Neural cell (in vitro differentiated cells): ENCODE results near the gene ACO2. TPM values are rescaled to one million over a fixed set of nuclear protein-coding genes. Genes with fewer than 3 reads are reported as not detected.

Experiments
- H2AFZ ChIP-seq: fragments of 200-600, 300-800 bp; sonication (generic), shearing (Covaris generic); 2 replicates; pipeline ENCODE4 v1.6.0; 2014; ENCODE audit warnings: low read depth, mild to moderate bottlenecking, antibody characterized with exemption, low read length, moderate library complexity
- H3F3A ChIP-seq: fragments of 200-600 bp; shearing (Covaris generic); 2 replicates; pipeline ENCODE4 v1.6.1; 2016; ENCODE audit warnings: mild to moderate bottlenecking, moderate library complexity, mixed read lengths, antibody characterized with exemption, low read length; ENCODE audit not compliant: insufficient read depth, poor library complexity, severe bottlenecking
- H3K27ac ChIP-seq: fragments of 200-600, 300-800 bp; sonication (generic), shearing (Covaris generic); 2 replicates; pipeline ENCODE4 v1.5.1; 2014; ENCODE audit warnings: mild to moderate bottlenecking, low read length, moderate library complexity
- H3K27me3 ChIP-seq: fragments of 300-800, 200-600 bp; sonication (generic), shearing (Covaris generic); 2 replicates; pipeline ENCODE4 v1.6.0; 2014; ENCODE audit warnings: mild to moderate bottlenecking, low read depth, low read length, moderate library complexity; ENCODE audit not compliant: insufficient read depth
- H3K36me3 ChIP-seq: fragments of 300-800, 200-600 bp; sonication (generic), shearing (Covaris generic); 2 replicates; pipeline ENCODE4 v1.5.1; 2014; ENCODE audit warnings: mild to moderate bottlenecking, antibody characterized with exemption, low read length, moderate library complexity; ENCODE audit not compliant: insufficient read depth
- H3K4me2 ChIP-seq: fragments of 300-800, 200-600 bp; sonication (generic), shearing (Covaris generic); 2 replicates; pipeline ENCODE4 v1.6.0; 2014; ENCODE audit warnings: mild to moderate bottlenecking, low read length
- H3K4me3 ChIP-seq: fragments of 300-800, 200-600 bp; sonication (generic), shearing (Covaris generic); 2 replicates; pipeline ENCODE4 v1.5.1; 2014; ENCODE audit warnings: mild to moderate bottlenecking, low read length, moderate library complexity
- H3K79me2 ChIP-seq: fragments of 200-600 bp; shearing (Covaris generic); replicated peaks from 2 replicates; pipeline ENCODE4 v1.6.0; 2014; ENCODE audit warnings: mild to moderate bottlenecking, low read length, moderate library complexity; ENCODE audit not compliant: insufficient read depth
- H3K9ac ChIP-seq: fragments of 300-800, 200-600 bp; sonication (generic), shearing (Covaris generic); 2 replicates; pipeline ENCODE4 v1.6.1; 2016; ENCODE audit warnings: mild to moderate bottlenecking, low read length, mixed read lengths
- H3K9me2 ChIP-seq: fragments of 200-600 bp; shearing (Covaris generic); 2 replicates; pipeline ENCODE4 v1.6.1; 2016; ENCODE audit warnings: mild to moderate bottlenecking, low read length, mixed read lengths; ENCODE audit not compliant: insufficient read depth
- H3K9me3 ChIP-seq: fragments of 200-600, 300-800 bp; sonication (generic), shearing (Covaris generic); 2 replicates; pipeline ENCODE4 v1.6.1; 2016; ENCODE audit warnings: mild to moderate bottlenecking, mixed run types, low read length, moderate library complexity, mixed read lengths
- H4K20me1 ChIP-seq: fragments of 200-600 bp; shearing (Covaris generic); 2 replicates; pipeline ENCODE4 v1.6.1; 2016; ENCODE audit warnings: mild to moderate bottlenecking, mixed run types; ENCODE audit not compliant: insufficient read depth
- EP300 ChIP-seq: fragments of 450-650 bp; conservative IDR thresholded peaks from 2 replicates; pipeline ENCODE4 v1.6.1; 2014; ENCODE audit warnings: antibody characterized with exemption, mild to moderate bottlenecking, moderate library complexity; ENCODE audit not compliant: poor library complexity, severe bottlenecking
- EZH2 ChIP-seq: fragments of 200-600, 300-800 bp; shearing (Covaris generic), sonication (generic); IDR thresholded peaks from 2 replicates; pipeline ENCODE4 v1.6.1; 2014; ENCODE audit warnings: antibody characterized with exemption, low read length, borderline replicate concordance, mild to moderate bottlenecking; ENCODE audit not compliant: insufficient read depth, poor library complexity, severe bottlenecking
- MXI1 ChIP-seq: fragments of 450-650 bp; conservative IDR thresholded peaks from 2 replicates; pipeline ENCODE4 v1.6.1; 2014; ENCODE audit warnings: antibody characterized with exemption, mild to moderate bottlenecking; ENCODE audit not compliant: poor library complexity, severe bottlenecking
- POLR2AphosphoS5 ChIP-seq: IDR thresholded peaks from 2 replicates; pipeline ENCODE4 v1.6.1; 2012
- RAD21 ChIP-seq: fragments of 450-650 bp; conservative IDR thresholded peaks from 2 replicates; pipeline ENCODE4 v1.6.1; 2014; ENCODE audit warnings: antibody characterized with exemption, mild to moderate bottlenecking, moderate library complexity
- SMC3 ChIP-seq: fragments of 450-650 bp; conservative IDR thresholded peaks from 2 replicates; pipeline ENCODE4 v1.6.1; 2014; ENCODE audit warnings: antibody characterized with exemption, mild to moderate bottlenecking, moderate library complexity; ENCODE audit not compliant: poor library complexity
- TAF1 ChIP-seq: IDR thresholded peaks from 2 replicates; pipeline ENCODE4 v1.6.1; 2012; ENCODE audit warnings: low read depth
- polyA plus RNA-seq: library from polyadenylated mRNA; depleted of rRNA; stranded (reverse); fragments of >200 nt; gene quantifications from 2 replicates; pipeline ENCODE4 v1.2.3, GENCODE V29; 2014
- TF ChIP-seq, protein P1 (sequence below): IDR thresholded peaks from 2 replicates; pipeline ENCODE4 v1.6.1; 2012; ENCODE audit warnings: borderline replicate concordance
- TF ChIP-seq, protein P2 (sequence below): fragments of 450-650 bp; IDR thresholded peaks from 2 replicates; pipeline ENCODE4 v1.5.1; 2014; ENCODE audit warnings: antibody characterized with exemption, mild to moderate bottlenecking, moderate library complexity; ENCODE audit not compliant: poor library complexity, severe bottlenecking

The ACO2 gene
- polyA plus RNA-seq, 1 donor from 2014 or later, result 72.3 TPM

DNA sequence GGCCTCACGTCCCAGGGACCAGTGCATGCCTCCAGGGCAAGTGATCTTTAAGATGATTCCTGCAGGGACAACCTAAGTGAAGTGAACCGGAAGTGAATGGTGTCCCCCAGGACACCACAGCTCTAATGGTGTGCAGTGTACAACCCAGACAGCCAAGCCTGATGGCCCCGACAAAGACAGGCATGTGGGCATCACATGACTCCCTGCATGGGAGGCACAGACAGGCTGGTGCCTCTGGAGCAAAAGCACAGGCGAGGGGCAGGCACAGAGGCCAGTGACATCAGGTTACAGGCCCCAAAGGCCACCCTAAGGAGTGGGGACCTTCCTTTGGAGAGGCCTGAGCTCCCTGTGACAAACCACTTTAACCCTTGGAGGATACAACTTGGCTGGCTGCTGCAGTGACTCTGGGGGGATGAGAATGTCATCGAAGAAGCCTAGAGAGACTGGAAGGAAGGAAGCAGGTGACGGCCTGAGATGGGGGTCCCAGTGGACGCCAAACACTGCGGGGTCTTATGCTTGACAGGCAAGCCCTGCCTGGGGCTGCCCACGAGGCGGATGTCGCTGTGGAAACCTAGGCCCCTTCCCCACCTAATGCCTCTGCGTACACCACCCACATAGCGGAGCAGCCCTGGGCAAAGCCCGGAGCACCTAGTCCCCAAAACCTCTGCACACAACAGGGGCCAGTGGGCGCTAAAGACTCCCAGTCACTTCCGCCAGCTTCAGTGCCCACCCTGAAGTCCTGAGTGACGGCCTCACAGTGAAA is 63.0 kb downstream of the ACO2 start:
- no peak overlapping the region for H3K4me2 ChIP-seq
- H3K27me3 ChIP-seq, result no peaks in the 10 kb centered on the region
- H3K79me2 ChIP-seq, result peaks cover 3% of the 10 kb centered on the region
- no peaks in the 10 kb centered on the region for H4K20me1 ChIP-seq
- H3K9me2 ChIP-seq, result no peaks in the 10 kb centered on the region
- H2AFZ ChIP-seq, result no peak overlapping the region
- no peaks in the 10 kb centered on the region for H3K36me3 ChIP-seq
- no peak overlapping the region for H3K9ac ChIP-seq
- H3K4me3 ChIP-seq, result no peak overlapping the region
- TF ChIP-seq EP300 (no peak), EZH2 (no peak), SMC3 (no peak), MXI1 (no peak), TAF1 (no peak), POLR2AphosphoS5 (no peak), RAD21 (no peak)
- TF ChIP-seq, protein P1, sequence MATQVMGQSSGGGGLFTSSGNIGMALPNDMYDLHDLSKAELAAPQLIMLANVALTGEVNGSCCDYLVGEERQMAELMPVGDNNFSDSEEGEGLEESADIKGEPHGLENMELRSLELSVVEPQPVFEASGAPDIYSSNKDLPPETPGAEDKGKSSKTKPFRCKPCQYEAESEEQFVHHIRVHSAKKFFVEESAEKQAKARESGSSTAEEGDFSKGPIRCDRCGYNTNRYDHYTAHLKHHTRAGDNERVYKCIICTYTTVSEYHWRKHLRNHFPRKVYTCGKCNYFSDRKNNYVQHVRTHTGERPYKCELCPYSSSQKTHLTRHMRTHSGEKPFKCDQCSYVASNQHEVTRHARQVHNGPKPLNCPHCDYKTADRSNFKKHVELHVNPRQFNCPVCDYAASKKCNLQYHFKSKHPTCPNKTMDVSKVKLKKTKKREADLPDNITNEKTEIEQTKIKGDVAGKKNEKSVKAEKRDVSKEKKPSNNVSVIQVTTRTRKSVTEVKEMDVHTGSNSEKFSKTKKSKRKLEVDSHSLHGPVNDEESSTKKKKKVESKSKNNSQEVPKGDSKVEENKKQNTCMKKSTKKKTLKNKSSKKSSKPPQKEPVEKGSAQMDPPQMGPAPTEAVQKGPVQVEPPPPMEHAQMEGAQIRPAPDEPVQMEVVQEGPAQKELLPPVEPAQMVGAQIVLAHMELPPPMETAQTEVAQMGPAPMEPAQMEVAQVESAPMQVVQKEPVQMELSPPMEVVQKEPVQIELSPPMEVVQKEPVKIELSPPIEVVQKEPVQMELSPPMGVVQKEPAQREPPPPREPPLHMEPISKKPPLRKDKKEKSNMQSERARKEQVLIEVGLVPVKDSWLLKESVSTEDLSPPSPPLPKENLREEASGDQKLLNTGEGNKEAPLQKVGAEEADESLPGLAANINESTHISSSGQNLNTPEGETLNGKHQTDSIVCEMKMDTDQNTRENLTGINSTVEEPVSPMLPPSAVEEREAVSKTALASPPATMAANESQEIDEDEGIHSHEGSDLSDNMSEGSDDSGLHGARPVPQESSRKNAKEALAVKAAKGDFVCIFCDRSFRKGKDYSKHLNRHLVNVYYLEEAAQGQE, result no peak
- TF ChIP-seq, protein P2, sequence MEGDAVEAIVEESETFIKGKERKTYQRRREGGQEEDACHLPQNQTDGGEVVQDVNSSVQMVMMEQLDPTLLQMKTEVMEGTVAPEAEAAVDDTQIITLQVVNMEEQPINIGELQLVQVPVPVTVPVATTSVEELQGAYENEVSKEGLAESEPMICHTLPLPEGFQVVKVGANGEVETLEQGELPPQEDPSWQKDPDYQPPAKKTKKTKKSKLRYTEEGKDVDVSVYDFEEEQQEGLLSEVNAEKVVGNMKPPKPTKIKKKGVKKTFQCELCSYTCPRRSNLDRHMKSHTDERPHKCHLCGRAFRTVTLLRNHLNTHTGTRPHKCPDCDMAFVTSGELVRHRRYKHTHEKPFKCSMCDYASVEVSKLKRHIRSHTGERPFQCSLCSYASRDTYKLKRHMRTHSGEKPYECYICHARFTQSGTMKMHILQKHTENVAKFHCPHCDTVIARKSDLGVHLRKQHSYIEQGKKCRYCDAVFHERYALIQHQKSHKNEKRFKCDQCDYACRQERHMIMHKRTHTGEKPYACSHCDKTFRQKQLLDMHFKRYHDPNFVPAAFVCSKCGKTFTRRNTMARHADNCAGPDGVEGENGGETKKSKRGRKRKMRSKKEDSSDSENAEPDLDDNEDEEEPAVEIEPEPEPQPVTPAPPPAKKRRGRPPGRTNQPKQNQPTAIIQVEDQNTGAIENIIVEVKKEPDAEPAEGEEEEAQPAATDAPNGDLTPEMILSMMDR, result no peak
- no peaks in the 10 kb centered on the region for H3F3A ChIP-seq
- H3K9me3 ChIP-seq, result no peaks in the 10 kb centered on the region
- H3K27ac ChIP-seq, result no peak overlapping the region

DNA sequence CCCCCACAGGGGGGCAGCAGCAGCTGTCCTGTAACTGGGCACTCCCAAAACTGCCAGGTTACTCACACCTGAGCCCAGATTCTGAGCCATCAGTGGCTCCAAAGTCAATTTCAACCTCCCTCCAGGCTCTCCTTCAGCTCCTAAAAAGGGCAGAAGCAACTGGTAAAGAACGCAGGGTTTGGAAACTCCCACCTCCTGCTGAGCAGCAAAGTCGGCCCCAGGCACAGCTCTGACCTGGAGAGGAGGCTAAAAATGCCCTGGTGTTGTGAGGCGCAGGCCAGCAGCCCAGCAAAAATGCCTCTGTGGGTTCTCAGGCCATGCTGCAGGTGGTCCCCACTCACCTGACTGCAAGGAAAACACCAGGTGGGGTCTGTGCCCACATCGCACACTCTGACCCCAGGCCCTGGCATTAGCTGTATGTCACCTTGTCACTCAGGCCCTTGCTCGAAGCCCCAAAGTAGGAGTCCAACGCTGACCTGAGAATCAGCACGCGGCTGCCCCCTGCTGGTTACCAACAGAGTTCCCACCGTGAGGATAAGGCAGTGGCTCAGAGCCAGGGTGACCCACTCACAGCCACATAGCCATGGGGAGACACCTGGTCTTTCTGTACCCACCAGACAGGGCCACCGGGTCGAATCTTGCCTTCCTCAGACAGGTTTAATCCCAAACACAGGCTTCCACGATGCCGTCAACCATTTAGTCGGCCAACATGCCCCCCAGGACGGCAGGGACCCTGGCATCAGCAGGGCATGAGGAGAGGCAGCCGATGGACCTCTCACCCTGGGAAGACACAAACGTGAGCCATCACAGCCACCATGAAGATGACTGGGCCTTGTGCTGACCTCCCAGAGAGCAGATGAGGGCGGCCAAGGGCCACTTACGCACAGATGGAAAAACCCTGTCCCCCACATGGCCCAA is 64.2 kb downstream of the ACO2 start:
- no peak for TF ChIP-seq EP300
- TF ChIP-seq, protein P1, result no peak
- TF ChIP-seq, protein P2, result peak; percentile 73
- peak; percentile 61 for TF ChIP-seq RAD21
- peak; percentile 70 for TF ChIP-seq SMC3
- no peak for TF ChIP-seq EZH2
- TF ChIP-seq POLR2AphosphoS5, result no peak
- no peak for TF ChIP-seq MXI1
- no peak for TF ChIP-seq TAF1
- no peak overlapping the region for H3K4me2 ChIP-seq
- H3K9me2 ChIP-seq, result no peaks in the 10 kb centered on the region
- H3K27ac ChIP-seq, result no peak overlapping the region
- H3K36me3 ChIP-seq, result no peaks in the 10 kb centered on the region
- no peaks in the 10 kb centered on the region for H3F3A ChIP-seq
- no peaks in the 10 kb centered on the region for H3K9me3 ChIP-seq
- H3K27me3 ChIP-seq, result no peaks in the 10 kb centered on the region
- H3K4me3 ChIP-seq, result no peak overlapping the region
- H3K79me2 ChIP-seq, result peaks cover 3% of the 10 kb centered on the region
- H4K20me1 ChIP-seq, result no peaks in the 10 kb centered on the region
- no peak overlapping the region for H3K9ac ChIP-seq
- no peak overlapping the region for H2AFZ ChIP-seq
